ENCODE data around the gene CHKA.

The CHKA gene

GRCh38 chr11:68012843-68013610, 108.2 kb downstream of the CHKA start:
- peak; percentile 55 for DNase-seq

DNA sequence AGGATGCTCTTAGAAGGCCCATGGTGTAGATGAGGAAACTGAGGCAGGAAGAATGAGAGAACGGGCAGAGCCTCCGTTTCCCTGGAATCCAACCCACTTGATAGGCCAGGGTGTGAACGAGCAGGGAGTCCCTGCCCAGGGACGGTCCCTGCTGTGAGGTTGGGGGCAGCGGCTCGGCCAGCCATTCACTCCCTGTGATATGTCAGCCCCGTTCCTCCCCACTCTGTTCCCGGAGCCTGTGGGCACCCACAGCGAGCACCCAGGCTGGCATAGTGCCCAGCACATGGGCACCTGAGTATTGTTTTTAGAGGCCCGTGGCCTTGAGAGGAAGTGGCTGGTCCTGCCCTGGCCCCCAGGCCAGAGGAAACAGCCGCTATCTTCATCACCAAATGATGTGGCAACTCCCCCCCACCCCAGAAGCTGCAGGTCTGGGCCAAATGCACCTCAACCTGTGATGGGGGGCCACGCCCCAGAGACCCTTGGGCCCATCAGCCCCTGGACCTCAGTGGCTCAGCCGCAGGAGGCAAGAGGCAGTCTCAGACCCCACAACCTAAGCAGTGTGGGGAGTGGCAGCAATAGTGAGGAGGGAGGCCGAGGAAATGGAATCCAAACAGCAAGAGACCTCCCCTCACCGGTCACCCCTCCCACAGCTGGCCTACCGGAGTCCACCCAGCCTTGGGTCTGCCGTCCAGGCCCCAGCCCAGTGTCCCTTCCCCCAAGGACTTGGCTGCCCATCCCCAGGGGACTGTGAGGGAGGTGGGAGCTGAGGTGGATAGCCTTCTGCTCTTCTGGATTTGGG, 108.9 kb downstream of the CHKA start:
- peak; percentile 72 for DNase-seq

DNA sequence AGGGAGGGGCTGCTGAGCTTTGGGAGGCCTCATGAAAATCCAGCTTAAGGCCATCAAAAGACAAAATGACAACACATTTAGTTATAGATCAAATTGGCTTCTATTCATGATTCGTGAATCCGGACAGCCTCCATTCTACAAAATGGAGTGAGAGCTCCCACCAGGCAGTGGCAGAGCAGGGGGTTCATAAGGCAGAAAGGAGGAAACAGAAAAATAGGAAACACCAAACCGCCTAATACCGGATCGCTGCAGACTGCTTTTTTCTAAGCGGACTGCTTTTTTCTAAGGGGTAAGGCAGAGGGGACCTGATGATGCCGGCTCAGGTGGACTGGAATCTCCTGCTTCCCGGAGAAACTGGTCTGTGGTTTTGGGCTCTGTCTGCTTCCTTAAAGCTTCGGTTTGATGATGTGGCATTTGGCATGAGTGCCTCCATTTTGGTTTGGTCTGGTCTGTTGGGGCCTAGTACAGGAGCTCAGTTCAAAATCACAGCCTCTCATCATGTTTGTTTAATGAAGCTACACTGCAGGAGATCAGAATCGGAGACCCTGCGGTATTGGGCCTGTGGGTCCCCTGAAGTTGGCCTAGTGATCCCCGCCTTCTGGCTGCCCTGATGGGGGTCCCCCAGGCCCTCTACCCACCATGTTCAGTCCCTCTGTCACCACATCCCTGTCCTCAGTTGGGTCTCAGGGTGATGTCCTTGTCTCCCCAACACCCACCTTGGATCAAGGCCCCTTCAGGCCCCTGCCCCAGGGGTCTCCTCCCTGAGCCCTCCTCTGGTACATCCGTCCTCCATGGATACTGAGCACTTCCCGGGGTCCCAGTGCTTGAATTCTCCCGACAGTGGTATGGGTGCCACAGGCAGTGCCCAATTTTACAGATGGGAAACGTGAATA, 109.9 kb downstream of the CHKA start:
- DNase-seq = no peak

- peak; percentile 97 for DNase-seq
Observed at GRCh38 chr11:68010090-68011041, 110.8 kb downstream of the CHKA start, which contains the start of gene ALDH3B1. Gene ALDH3B1, plus strand, starts transcription at chr11:68010327. Its CDS starts 4,971 bp downstream, at chr11:68015298.

- peak; percentile 68 for DNase-seq
Observed at GRCh38 chr11:68009391-68010089, 111.6 kb downstream of the CHKA start.

DNA sequence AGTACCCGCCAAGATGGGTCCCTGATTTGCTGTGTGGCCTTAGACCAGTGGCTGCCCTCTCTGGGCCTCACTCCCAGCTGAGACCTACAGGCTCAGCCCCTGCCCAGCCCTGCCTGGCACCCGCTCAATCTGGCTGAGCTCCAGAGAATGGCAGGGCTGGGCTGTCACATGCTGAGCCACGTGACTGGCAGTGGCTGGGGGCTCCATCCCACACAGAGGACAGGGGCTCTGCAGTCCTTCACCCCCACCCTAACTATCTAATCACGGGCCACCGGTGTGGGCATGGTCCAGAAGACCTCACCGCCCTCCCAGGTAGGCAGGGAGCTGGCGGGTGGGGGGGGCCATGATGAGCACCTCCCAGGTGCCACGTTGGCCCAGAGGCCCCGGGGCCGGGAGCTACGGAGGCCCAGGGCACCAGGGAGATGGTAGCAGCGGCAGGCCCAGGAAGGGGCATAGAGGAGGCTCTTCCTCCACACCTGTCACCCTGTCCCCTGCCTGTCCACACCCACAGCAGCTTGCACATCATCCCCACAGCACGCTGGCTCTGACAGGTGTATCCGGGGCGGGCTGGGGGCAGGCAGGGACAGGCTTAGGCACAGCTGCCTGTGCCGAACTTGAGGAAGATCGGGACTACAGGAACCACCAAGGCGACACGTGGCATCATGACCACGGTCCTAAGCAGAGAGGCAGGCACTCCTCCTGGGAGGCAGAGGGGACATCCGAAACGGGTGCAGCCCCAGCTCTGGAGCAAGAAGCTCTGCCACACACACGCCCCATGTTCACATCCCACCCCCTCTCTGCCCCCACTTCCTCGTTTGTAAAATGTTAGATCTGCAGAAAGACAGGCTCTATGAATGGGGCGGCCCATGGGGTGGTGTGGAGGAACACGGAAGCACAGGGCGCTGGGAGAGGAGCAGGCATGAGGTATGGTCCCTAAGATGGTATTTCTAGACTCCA, 112.5 kb downstream of the CHKA start:
- peak; percentile 99 for DNase-seq

DNA sequence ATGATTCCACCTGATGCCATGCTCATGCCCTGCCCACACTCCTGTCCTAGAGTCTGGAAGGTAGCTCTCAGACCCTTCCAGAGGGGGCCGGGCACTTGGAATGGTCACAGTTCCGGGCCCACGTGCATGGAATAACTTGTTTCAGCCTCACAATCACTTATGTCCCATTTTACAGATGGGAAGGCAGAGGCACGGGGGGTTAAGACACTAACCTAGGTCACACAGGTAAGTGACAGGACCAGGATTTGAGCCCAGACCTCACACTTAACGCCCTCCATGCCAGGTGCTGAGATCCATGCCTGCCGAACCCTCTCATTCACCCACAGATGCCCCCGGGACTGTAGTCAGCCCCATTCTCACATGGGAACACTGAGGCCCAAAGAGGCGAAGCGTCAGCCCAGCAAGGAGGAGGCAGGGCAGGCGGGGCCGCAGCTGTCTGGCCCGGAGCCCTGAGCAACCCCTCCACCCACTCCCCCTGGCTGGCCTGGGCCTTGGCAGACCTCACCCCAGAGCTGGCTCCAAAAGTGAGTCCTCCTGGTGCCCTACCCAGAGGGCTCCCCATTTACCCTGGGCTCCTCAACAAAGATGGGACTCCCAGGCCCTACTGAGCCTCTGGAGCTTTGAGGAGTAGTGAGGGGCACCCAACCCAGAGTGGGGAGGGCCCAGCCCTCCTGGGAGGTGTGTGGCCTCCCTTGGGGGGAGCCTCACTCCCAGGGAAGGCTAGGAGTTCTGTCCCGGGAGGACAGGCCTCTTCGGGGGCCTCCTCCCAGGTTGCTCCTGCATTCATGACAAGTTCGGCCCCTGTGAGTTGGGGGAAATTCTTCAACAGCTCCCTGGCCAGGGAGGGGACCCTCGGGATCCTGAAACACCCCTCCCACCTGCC, 113.4 kb downstream of the CHKA start:
- DNase-seq = no peak

DNA sequence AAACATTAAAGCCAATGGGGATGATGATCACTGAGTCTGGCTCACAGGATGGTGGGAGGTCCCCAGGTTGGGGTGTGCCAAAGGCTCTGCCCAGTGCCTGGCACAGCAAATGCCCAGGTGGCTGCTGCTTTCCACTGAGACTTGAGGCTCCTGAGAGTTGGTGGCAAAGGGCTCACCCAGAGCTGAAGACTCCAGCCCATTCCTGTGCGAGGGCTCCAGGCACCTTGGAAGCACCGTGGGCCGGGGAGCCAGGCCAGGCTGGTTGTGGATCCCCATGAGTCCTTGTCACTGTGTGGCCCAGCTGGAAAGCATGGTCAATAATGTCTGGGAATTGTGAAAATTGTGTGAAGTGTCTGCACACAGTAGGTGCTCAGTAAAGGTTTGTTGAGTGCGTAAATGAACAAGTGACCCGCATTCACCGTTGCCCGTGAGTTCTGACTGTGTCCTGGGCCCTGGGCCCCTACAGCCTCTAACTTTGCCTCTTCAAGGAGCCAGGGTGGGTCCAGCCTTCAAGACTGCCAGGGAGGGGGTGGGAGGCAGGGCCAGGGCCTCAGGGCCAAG, 114.5 kb downstream of the CHKA start:
- no peak for DNase-seq

DNA sequence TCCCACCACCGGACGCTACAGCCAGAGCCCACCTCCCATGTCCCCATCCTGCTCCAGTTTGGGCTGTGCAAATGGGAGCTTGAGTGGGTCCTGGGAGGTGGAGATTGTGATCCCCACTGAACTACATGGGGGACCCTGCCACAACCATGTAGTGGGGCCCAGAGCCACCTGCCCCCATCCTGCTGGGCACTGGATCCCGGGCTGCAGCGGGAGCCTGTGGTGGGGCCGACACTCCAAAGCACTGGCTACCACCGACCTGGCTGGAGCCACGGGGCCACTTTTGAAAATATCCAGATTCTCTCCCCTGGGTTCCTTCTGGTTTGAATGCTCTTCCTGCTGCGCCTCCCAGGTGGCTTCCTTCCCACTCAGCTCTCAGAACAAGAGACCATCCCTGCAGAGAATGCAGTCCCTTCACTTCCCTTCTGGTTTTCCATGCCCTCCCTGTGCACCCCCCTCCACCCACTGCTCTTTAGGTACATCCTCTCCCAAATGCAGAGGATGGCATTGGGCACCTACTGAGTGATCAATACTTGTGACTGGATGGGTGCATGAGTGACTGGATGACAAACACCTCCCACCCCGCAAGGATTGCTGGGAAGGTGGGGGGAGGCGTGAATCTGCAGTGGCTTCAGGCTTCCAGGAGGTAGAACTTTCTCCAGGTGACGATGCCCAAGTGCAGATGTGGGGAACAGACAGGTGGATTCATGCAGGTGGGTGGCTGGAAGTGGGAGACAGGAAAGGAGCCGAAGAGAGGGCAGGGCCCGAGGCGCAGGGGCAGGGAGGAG, 116.4 kb downstream of the CHKA start:
- DNase-seq = no peak

DNA sequence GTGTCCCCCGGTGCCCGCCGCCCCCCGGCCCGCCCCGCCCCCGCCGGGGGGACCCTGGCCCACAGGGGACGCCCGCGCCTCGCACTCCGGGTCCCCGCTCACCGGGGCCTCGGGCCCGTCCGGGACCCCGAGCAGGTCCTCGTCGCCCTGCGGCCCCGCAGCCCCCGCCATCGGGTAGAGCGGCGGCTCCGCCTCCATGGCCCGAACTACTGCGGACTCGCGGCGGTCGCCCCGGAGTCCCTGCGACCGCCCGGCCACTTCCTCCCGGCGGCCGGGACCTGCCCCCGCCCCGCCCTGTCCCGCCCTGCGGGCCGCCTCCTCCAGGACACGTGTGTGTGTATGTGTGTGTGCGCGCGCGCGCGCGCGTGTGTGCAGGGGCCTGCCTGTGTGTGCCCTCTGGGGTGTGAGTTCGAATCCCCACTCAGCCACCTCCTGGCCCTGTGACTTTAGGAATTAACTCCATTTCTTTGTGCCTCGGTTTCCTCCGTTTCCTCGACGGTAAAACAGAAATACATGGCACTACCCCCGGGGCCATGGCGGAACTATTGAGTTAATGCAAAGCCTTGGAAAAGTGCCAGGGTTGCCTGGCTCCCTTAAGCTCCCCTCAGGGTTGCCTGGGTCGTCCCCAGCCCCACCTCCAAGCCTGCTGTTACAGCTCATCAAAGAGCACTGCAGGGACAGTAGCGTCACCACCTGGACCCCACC, 117.2 kb downstream of the CHKA start, which contains the start of gene UNC93B1:
UNC93B1 (minus strand) TSS at position 252 of the 705 bp plus-strand sequence; CDS start at position 198, 54 bp downstream.
- DNase-seq = peak; percentile 99

GRCh38 chr11:68002938-68003845, 118.0 kb downstream of the CHKA start:
- DNase-seq = peak; percentile 88

Measured in RPMI8226 (cell line).